Suprapubic skin (tissue), 4 donors: Measurements from ENCODE around the gene VWA2. TPM values are rescaled to one million over a fixed set of nuclear protein-coding genes. Genes with fewer than 3 reads are reported as not detected.

Experiments
- DNase-seq, 2 donors: peaks; one replicate each; pipeline ENCODE4 v3.0.0-alpha.2; 2019; ENCODE audit warnings: low spot score in 2 of 2
- H3K27ac ChIP-seq: fragments of 200-600 bp; sonication (generic); one replicate; pipeline ENCODE4 v1.5.1; 2019
- H3K27me3 ChIP-seq: fragments of 200-600 bp; sonication (generic); one replicate; pipeline ENCODE4 v1.5.1; 2019
- H3K36me3 ChIP-seq: fragments of 200-600 bp; sonication (generic); one replicate; pipeline ENCODE4 v1.5.1; 2019
- H3K4me1 ChIP-seq: fragments of 200-600 bp; sonication (generic); one replicate; pipeline ENCODE4 v1.5.1; 2019
- H3K4me3 ChIP-seq: fragments of 200-600 bp; sonication (generic); one replicate; pipeline ENCODE4 v1.5.1; 2019; ENCODE audit warnings: mild to moderate bottlenecking
- H3K9me3 ChIP-seq: fragments of 200-600 bp; sonication (generic); one replicate; pipeline ENCODE4 v1.5.1; 2019
- CTCF ChIP-seq, 2 donors: fragments of 200-600 bp in 1 of 2; fragments of 450-650 bp in 1 of 2; sonication (generic) in 1 of 2; IDR thresholded peaks; one replicate each; pipeline ENCODE4 v1.5.1; 2016 to 2019; ENCODE audit warnings: antibody characterized with exemption in 2 of 2, mild to moderate bottlenecking in 1 of 2, moderate library complexity in 1 of 2
- EP300 ChIP-seq: sonication (generic); formaldehyde crosslinking; IDR thresholded peaks from one replicate; pipeline ENCODE4 v1.6.1; 2017; ENCODE audit warnings: antibody characterized with exemption
- POLR2A ChIP-seq, 2 donors: fragments of 450-650 bp; IDR thresholded peaks; one replicate each; pipeline ENCODE4 v1.6.1; 2017; ENCODE audit warnings: antibody characterized with exemption in 2 of 2, mild to moderate bottlenecking in 2 of 2, moderate library complexity in 2 of 2
- POLR2AphosphoS5 ChIP-seq, 3 donors: sonication (generic); formaldehyde crosslinking; IDR thresholded peaks; one replicate each; pipeline ENCODE4 v1.6.1; 2017; ENCODE audit warnings: antibody characterized with exemption in 3 of 3
- WGBS: methylation state at CpG from one replicate; pipeline ENCODE4 v1.1.5; 2018; 5-methylcytosine and 5-hydroxymethylcytosine counted together
- total RNA-seq, 4 donors: library from RNA; depleted of rRNA; stranded (reverse); fragments of >200 nt; gene quantifications; one replicate each; pipeline ENCODE4 v1.1.0, GENCODE V29; 2016

VWA2 gene
- total RNA-seq, 4 donors from 2014 or later = 15.7 to 31.0 (median 20.2) TPM

- Histone ChIP-seq H3K27me3 (no peaks in the 10 kb centered on the region), H3K27ac (no peak overlapping the region), H3K36me3 (peaks cover 15% of the 10 kb centered on the region), H3K4me1 (peaks cover 26% of the 10 kb centered on the region), H3K9me3 (no peaks in the 10 kb centered on the region), H3K4me3 (peak overlapping the region; percentile 40)
- no peak for TF ChIP-seq POLR2A (IDR thresholded peaks at IDR 0.05)
- peak; percentile 6 to 21 for TF ChIP-seq CTCF (IDR thresholded peaks at IDR 0.05)
- WGBS = 26% methylated on average over 35 of the region's 41 CpGs
- peak in 1 of 2 donors; percentile 68 for DNase-seq
These were observed 65.7 kb downstream of the VWA2 start for GRCh38 chr10:114304571-114305421.

DNA sequence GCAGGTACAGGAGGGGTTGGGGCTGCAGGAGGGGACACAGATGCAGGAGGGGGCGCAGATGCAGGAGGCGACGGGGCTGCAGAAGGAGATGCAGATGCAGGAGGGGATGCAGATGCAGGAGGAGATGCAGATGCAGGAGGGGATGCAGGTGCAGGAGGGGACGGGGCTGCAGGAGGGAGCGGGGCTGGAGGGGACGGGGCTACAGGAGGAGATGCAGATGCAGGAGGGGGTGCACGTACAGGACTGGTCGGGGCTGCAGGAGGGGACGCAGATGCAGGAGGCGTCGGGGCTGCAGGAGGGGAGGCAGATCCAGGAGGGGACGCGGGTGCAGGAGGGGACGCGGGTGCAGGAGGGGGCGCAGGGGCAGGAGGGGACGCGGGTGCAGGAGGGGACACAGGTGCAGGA lies 66.5 kb downstream of the VWA2 start:
- DNase-seq = peak in 1 of 2 donors; percentile 53
- WGBS = 93% methylated on average over 18 of the region's 18 CpGs
- no peaks in the 10 kb centered on the region for H3K9me3 ChIP-seq
- no peak for TF ChIP-seq POLR2A (IDR thresholded peaks at IDR 0.05)
- no peak for TF ChIP-seq POLR2AphosphoS5 (IDR thresholded peaks at IDR 0.05)
- TF ChIP-seq CTCF (IDR thresholded peaks at IDR 0.05) = no peak
- TF ChIP-seq EP300 = no peak
- no peak overlapping the region for H3K4me3 ChIP-seq
- no peak overlapping the region for H3K27ac ChIP-seq
- H3K4me1 ChIP-seq = peaks cover 26% of the 10 kb centered on the region
- H3K36me3 ChIP-seq = peaks cover 8% of the 10 kb centered on the region
- H3K27me3 ChIP-seq = no peaks in the 10 kb centered on the region

GRCh38 chr10:114306116-114306973 lies 67.3 kb downstream of the VWA2 start:
- peak in 1 of 2 donors; percentile 44 for DNase-seq
- WGBS = 87% methylated on average over 17 of the region's 19 CpGs
- TF ChIP-seq CTCF (IDR thresholded peaks at IDR 0.05) (no peak), EP300 (no peak), POLR2A (IDR thresholded peaks at IDR 0.05) (no peak), POLR2AphosphoS5 (IDR thresholded peaks at IDR 0.05) (no peak)
- Histone ChIP-seq H3K27ac (no peak overlapping the region), H3K4me1 (peaks cover 26% of the 10 kb centered on the region), H3K9me3 (no peaks in the 10 kb centered on the region), H3K36me3 (peaks cover 8% of the 10 kb centered on the region), H3K27me3 (no peaks in the 10 kb centered on the region), H3K4me3 (no peak overlapping the region)

GRCh38 chr10:114307731-114308130 lies 68.7 kb downstream of the VWA2 start:
- Histone ChIP-seq H3K27ac (no peak overlapping the region), H3K4me1 (peaks cover 16% of the 10 kb centered on the region), H3K9me3 (no peaks in the 10 kb centered on the region), H3K4me3 (no peak overlapping the region), H3K36me3 (peaks cover 14% of the 10 kb centered on the region), H3K27me3 (no peaks in the 10 kb centered on the region)
- WGBS = 83% methylated on average over 10 of the region's 10 CpGs
- DNase-seq = peak in 1 of 2 donors; percentile 24
- no peak for TF ChIP-seq CTCF (IDR thresholded peaks at IDR 0.05)
- TF ChIP-seq POLR2A (IDR thresholded peaks at IDR 0.05) = no peak
- TF ChIP-seq POLR2AphosphoS5 (IDR thresholded peaks at IDR 0.05) = no peak
- no peak for TF ChIP-seq EP300
